ENCODE data around the gene CBX3. TPM values are rescaled to one million over a fixed set of nuclear protein-coding genes. Genes with fewer than 3 reads are reported as not detected.

Gene CBX3
- total RNA-seq, 4 donors from 2014 or later, result 61.7 to 109 (median 77.7) TPM

GRCh38 chr7:26213807-26214515, 12.4 kb downstream of the CBX3 start:
- Histone ChIP-seq H3K27me3 (no peaks in the 10 kb centered on the region), H3K36me3 (peaks cover 0 to 47% (median 0%) of the 10 kb centered on the region in 3 donors), H3K9me3 (no peaks in the 10 kb centered on the region), H3K4me3 (no peak overlapping the region), H3K27ac (no peak overlapping the region), H3K4me1 (no peaks in the 10 kb centered on the region)
- WGBS, 2 donors, result 81 to 84% methylated on average over 5 of the region's 5 CpGs
- no peak for DNase-seq (ENCODE audit: low spot score in 2 of 2)
- no peak for TF ChIP-seq CTCF (IDR thresholded peaks at IDR 0.05)
- no peak for TF ChIP-seq EP300 (IDR thresholded peaks at IDR 0.05)
- no peak for TF ChIP-seq POLR2A (IDR thresholded peaks at IDR 0.05)

DNA sequence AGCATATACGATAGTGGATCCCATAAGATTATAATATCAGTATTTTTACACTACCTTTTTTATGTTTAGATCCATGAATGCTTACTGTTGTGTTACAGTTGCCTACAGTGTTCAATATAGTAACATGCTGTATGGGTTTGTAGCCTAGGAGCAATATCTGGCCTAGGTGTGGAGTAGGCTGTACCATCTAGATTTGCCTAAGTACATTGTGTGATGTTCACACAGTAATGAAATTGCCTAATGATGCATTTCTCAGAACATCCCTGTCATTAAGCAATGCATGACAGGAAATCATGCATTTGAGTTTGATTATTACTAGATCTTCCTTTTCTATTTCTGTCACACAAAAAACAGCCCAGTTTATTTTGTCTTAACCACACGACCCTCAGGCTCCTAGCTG, 14.5 kb downstream of the CBX3 start:
- Histone ChIP-seq H3K36me3 (peaks cover 0 to 26% (median 0%) of the 10 kb centered on the region in 3 donors), H3K9me3 (no peaks in the 10 kb centered on the region)
- WGBS, 2 donors, result 66 to 82% methylated on average over 2 of the region's 2 CpGs

GRCh38 chr7:26224359-26224758, 22.8 kb downstream of the CBX3 start:
- no peak for TF ChIP-seq EP300 (IDR thresholded peaks at IDR 0.05)
- TF ChIP-seq POLR2A (IDR thresholded peaks at IDR 0.05), result no peak
- no peak for TF ChIP-seq CTCF (IDR thresholded peaks at IDR 0.05)
- no peak overlapping the region for H3K27ac ChIP-seq
- 82 to 83% methylated on average over 5 of the region's 5 CpGs for WGBS, 2 donors
- no peaks in the 10 kb centered on the region for H3K9me3 ChIP-seq
- H3K27me3 ChIP-seq, result no peaks in the 10 kb centered on the region
- no peaks in the 10 kb centered on the region for H3K36me3 ChIP-seq
- no peak for DNase-seq (ENCODE audit: low spot score in 2 of 2)
- peaks cover 0 to 4% (median 0%) of the 10 kb centered on the region in 4 donors for H3K4me1 ChIP-seq
- no peak overlapping the region for H3K4me3 ChIP-seq

More for the DNA sequence above, 14.5 kb downstream of the CBX3 start:
- TF ChIP-seq POLR2A (IDR thresholded peaks at IDR 0.05) (no peak), EP300 (IDR thresholded peaks at IDR 0.05) (no peak), CTCF (IDR thresholded peaks at IDR 0.05) (no peak)
- Histone ChIP-seq H3K27ac (no peak overlapping the region), H3K4me3 (no peak overlapping the region), H3K4me1 (no peaks in the 10 kb centered on the region), H3K27me3 (no peaks in the 10 kb centered on the region)
- DNase-seq (ENCODE audit: low spot score in 2 of 2), result no peak

DNA sequence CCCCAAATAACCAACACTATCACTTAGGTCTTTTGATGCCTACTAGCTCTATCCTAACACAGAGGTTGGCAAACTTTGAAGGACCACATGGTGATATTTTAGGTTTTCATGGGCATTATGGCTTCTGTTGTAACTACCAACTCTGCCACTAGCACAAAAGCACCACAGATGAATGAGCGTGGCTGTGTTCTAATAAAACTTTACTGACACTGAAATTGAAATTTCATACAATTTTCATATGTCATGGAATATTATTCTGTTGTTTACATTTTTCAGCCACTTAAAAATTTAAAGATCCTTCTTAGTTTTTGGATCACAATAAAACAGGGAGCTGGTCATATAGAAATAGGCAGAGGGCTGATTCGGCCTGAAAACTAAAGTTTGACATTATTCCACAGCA, 26.4 kb downstream of the CBX3 start:
- Histone ChIP-seq H3K27me3 (no peaks in the 10 kb centered on the region), H3K4me3 (no peak overlapping the region), H3K36me3 (no peaks in the 10 kb centered on the region), H3K9me3 (no peaks in the 10 kb centered on the region), H3K4me1 (peaks cover 0 to 4% (median 0%) of the 10 kb centered on the region in 4 donors), H3K27ac (no peak overlapping the region)
- TF ChIP-seq CTCF (IDR thresholded peaks at IDR 0.05), result no peak
- TF ChIP-seq POLR2A (IDR thresholded peaks at IDR 0.05), result no peak
- TF ChIP-seq EP300 (IDR thresholded peaks at IDR 0.05), result no peak
- DNase-seq (ENCODE audit: low spot score in 2 of 2), result no peak
- WGBS, 2 donors, result 91 to 95% methylated on average over 2 of the region's 2 CpGs

DNA sequence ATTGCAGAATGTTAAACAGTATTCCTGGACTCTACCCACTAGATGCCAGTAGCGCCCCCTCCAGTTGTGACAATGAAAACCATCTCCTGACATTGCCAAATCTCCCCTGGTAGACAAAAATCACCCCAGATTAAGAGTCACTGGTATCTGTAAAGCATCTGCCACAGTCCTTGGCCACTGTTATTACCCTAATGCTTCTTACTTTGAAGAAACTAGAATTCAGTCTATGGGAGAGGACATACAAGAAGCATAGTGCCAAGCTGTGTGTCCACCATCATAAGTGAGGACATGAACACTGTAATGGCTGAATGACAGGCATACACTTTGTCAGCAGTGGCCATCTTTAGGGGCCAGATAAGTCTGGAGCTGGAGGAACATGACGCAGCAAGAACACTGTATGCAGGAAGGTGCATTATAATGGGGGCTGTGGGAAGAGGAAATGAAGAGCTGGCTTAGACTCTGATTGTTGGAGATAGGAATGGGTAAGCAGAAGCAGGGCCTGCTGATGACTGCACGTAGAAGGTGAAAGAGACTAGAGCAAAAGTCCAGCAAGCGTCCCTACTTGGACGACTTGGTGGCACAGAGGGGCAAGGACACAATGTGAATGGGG, 32.5 kb downstream of the CBX3 start:
- H3K9me3 ChIP-seq, result no peaks in the 10 kb centered on the region
- 83 to 88% methylated on average over 5 of the region's 5 CpGs for WGBS, 2 donors
- no peaks in the 10 kb centered on the region for H3K27me3 ChIP-seq
- H3K36me3 ChIP-seq, result no peaks in the 10 kb centered on the region
- no peak for DNase-seq (ENCODE audit: low spot score in 2 of 2)
- no peak for TF ChIP-seq EP300 (IDR thresholded peaks at IDR 0.05)
- no peak for TF ChIP-seq POLR2A (IDR thresholded peaks at IDR 0.05)
- no peak for TF ChIP-seq CTCF (IDR thresholded peaks at IDR 0.05)
- H3K4me3 ChIP-seq, result no peak overlapping the region
- H3K27ac ChIP-seq, result no peak overlapping the region
- H3K4me1 ChIP-seq, result no peaks in the 10 kb centered on the region
